BE2C (cell line): ENCODE data around the gene LIME1.

Experiments
- DNase-seq: peaks from one replicate; pipeline ENCODE4 v3.0.0-alpha.2; 2020
- H3K27me3 ChIP-seq: fragments of 250-450 bp; sonication (Bioruptor Pico); 2 replicates; pipeline ENCODE4 v1.5.1; 2020; ENCODE audit warnings: mild to moderate bottlenecking
- H3K36me3 ChIP-seq: fragments of 250-450 bp; sonication (Bioruptor Pico); 2 replicates; pipeline ENCODE4 v1.5.1; 2020; ENCODE audit warnings: mild to moderate bottlenecking
- H3K4me1 ChIP-seq: fragments of 250-450 bp; sonication (Bioruptor Pico); 2 replicates; pipeline ENCODE4 v1.5.1; 2020
- H3K4me3 ChIP-seq: 2 replicates; pipeline ENCODE4 v1.5.1; 2011; ENCODE audit warnings: low read depth, low read length
- H3K9me3 ChIP-seq: fragments of 250-450 bp; sonication (Bioruptor Pico); 2 replicates; pipeline ENCODE4 v1.5.1; 2020
- TF ChIP-seq, protein P1 (sequence below): IDR thresholded peaks from 2 replicates; pipeline ENCODE4 v1.5.1; 2012; ENCODE audit warnings: mild to moderate bottlenecking, low read depth, low read length

LIME1 gene

DNA sequence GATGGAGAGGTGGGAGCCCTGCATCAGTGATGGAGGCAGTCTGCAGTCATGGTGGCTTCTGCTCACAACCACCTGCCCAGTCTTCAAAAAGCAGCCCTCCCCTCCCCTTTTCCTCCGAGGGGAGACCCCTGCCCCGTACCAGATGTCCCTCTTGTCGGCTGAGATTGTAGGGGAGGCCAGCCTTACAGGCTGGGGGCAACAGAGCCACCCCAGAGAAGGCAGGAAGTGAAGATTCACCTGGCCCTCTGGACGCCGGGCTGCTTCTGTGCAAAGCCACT lies 35.5 kb upstream of the LIME1 start:
- peaks cover 44% of the 10 kb centered on the region for H3K4me1 ChIP-seq
- DNase-seq = no peak
- no peaks in the 10 kb centered on the region for H3K27me3 ChIP-seq
- H3K4me3 ChIP-seq = no peak overlapping the region
- no peaks in the 10 kb centered on the region for H3K9me3 ChIP-seq
- H3K36me3 ChIP-seq = peaks cover 16% of the 10 kb centered on the region
- TF ChIP-seq, protein P1, sequence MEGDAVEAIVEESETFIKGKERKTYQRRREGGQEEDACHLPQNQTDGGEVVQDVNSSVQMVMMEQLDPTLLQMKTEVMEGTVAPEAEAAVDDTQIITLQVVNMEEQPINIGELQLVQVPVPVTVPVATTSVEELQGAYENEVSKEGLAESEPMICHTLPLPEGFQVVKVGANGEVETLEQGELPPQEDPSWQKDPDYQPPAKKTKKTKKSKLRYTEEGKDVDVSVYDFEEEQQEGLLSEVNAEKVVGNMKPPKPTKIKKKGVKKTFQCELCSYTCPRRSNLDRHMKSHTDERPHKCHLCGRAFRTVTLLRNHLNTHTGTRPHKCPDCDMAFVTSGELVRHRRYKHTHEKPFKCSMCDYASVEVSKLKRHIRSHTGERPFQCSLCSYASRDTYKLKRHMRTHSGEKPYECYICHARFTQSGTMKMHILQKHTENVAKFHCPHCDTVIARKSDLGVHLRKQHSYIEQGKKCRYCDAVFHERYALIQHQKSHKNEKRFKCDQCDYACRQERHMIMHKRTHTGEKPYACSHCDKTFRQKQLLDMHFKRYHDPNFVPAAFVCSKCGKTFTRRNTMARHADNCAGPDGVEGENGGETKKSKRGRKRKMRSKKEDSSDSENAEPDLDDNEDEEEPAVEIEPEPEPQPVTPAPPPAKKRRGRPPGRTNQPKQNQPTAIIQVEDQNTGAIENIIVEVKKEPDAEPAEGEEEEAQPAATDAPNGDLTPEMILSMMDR = no peak

GRCh38 chr20:63701329-63702035 lies 35.0 kb upstream of the LIME1 start:
- H3K9me3 ChIP-seq = no peaks in the 10 kb centered on the region
- H3K4me1 ChIP-seq = peaks cover 43% of the 10 kb centered on the region
- peaks cover 21% of the 10 kb centered on the region for H3K36me3 ChIP-seq
- no peaks in the 10 kb centered on the region for H3K27me3 ChIP-seq
- peak; percentile 22 for DNase-seq
- TF ChIP-seq, protein P1 = no peak
- H3K4me3 ChIP-seq = no peak overlapping the region

GRCh38 chr20:63702036-63702665 lies 34.3 kb upstream of the LIME1 start:
- Histone ChIP-seq H3K4me3 (no peak overlapping the region), H3K27me3 (no peaks in the 10 kb centered on the region), H3K36me3 (peaks cover 25% of the 10 kb centered on the region), H3K9me3 (no peaks in the 10 kb centered on the region), H3K4me1 (peaks cover 38% of the 10 kb centered on the region)
- DNase-seq = peak; percentile 30
- TF ChIP-seq, protein P1 = no peak

GRCh38 chr20:63702751-63703470 lies 33.6 kb upstream of the LIME1 start:
- DNase-seq = peak; percentile 17

GRCh38 chr20:63703471-63703975 lies 32.9 kb upstream of the LIME1 start:
- Histone ChIP-seq H3K36me3 (peaks cover 25% of the 10 kb centered on the region), H3K4me3 (no peak overlapping the region), H3K4me1 (peaks cover 24% of the 10 kb centered on the region), H3K27me3 (no peaks in the 10 kb centered on the region), H3K9me3 (no peaks in the 10 kb centered on the region)
- DNase-seq = peak; percentile 10
- TF ChIP-seq, protein P1 = no peak

More at GRCh38 chr20:63702751-63703470, 33.6 kb upstream of the LIME1 start:
- H3K36me3 ChIP-seq = peaks cover 25% of the 10 kb centered on the region
- H3K9me3 ChIP-seq = no peaks in the 10 kb centered on the region
- no peaks in the 10 kb centered on the region for H3K27me3 ChIP-seq
- TF ChIP-seq, protein P1 = no peak
- no peak overlapping the region for H3K4me3 ChIP-seq
- H3K4me1 ChIP-seq = peaks cover 30% of the 10 kb centered on the region
